Measurements from ENCODE around the gene CRB2. TPM values are rescaled to one million over a fixed set of nuclear protein-coding genes. Genes with fewer than 3 reads are reported as not detected.
A peak's percentile ranks its signal among the peaks of the same experiment; 100 is the strongest.

Gene CRB2
- total RNA-seq, 1 donor from 2014 or later = 0.35 TPM

- H3K4me3 ChIP-seq (ENCODE audit: low read depth, low read length) = no peak overlapping the region
- TF ChIP-seq CTCF (conservative IDR thresholded peaks at IDR 0.05; ENCODE audit: low read depth, low read length) = no peak
- DNase-seq (ENCODE audit: low read depth) = no peak
Measured at GRCh38 chr9:123412171-123412820, 56.3 kb downstream of the CRB2 start.

- no peak for DNase-seq (ENCODE audit: low read depth)
- no peak for TF ChIP-seq CTCF (conservative IDR thresholded peaks at IDR 0.05; ENCODE audit: low read depth, low read length)
- no peak overlapping the region for H3K4me3 ChIP-seq (ENCODE audit: low read depth, low read length)
Measured at GRCh38 chr9:123414204-123414603, 58.2 kb downstream of the CRB2 start.

GRCh38 chr9:123414936-123415930, 59.2 kb downstream of the CRB2 start:
- no peak for DNase-seq (ENCODE audit: low read depth)
- TF ChIP-seq CTCF (conservative IDR thresholded peaks at IDR 0.05; ENCODE audit: low read depth, low read length) = no peak
- H3K4me3 ChIP-seq (ENCODE audit: low read depth, low read length) = no peak overlapping the region

- no peak for TF ChIP-seq CTCF (conservative IDR thresholded peaks at IDR 0.05; ENCODE audit: low read depth, low read length)
- no peak overlapping the region for H3K4me3 ChIP-seq (ENCODE audit: low read depth, low read length)
- no peak for DNase-seq (ENCODE audit: low read depth)
Measured at GRCh38 chr9:123416176-123416575, 60.2 kb downstream of the CRB2 start.

GRCh38 chr9:123417289-123418051, 61.5 kb downstream of the CRB2 start:
- no peak for DNase-seq (ENCODE audit: low read depth)
- TF ChIP-seq CTCF (conservative IDR thresholded peaks at IDR 0.05; ENCODE audit: low read depth, low read length) = peak; percentile 8
- H3K4me3 ChIP-seq (ENCODE audit: low read depth, low read length) = no peak overlapping the region

- DNase-seq (ENCODE audit: low read depth) = no peak
- no peak for TF ChIP-seq CTCF (conservative IDR thresholded peaks at IDR 0.05; ENCODE audit: low read depth, low read length)
- no peak overlapping the region for H3K4me3 ChIP-seq (ENCODE audit: low read depth, low read length)
Measured at GRCh38 chr9:123418052-123418430, 62.0 kb downstream of the CRB2 start.
